ENCODE measurements around the gene PALLD. TPM values are rescaled to one million over a fixed set of nuclear protein-coding genes. Genes with fewer than 3 reads are reported as not detected.

Gene PALLD
- total RNA-seq, 1 experiment from 2014 or later = 6.5 TPM

DNA sequence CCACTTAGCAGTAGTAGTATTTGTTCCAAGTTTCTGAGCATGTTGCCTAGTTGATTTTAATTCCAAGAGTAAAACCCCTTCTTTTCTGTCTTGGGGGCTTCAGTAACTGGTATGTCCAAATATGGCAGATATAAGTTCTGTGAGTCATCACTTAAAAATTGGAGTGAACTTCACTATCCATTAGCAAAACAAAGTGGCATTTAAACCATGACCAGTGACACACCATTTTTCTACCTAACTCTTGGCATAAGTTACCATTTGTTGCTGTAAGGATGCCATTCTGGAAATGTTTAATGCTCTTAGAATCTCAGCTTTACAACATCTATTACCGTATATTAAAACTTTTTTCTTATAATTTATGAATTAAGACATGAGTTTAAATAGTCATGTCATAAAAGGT is 411.2 kb downstream of the PALLD start:
- no TSS peak for BruUV-seq (replicated peaks)
- H3K9me3 ChIP-seq (ENCODE audit: control insufficient read depth, insufficient read depth, low read depth, low read length) = no peaks in the 10 kb centered on the region
- no peaks in the 10 kb centered on the region for H3K4me1 ChIP-seq (ENCODE audit: control insufficient read depth, insufficient read depth, low read length)
- ATAC-seq (no peak), DNase-seq (ENCODE audit: low read depth, low spot score) (no peak)
- H3K27ac ChIP-seq (ENCODE audit: low read length) = no peak overlapping the region
- no peaks in the 10 kb centered on the region; the same call in 1 of the 2 replicates for H3K36me3 ChIP-seq (ENCODE audit: control insufficient read depth, insufficient read depth, low read length)
- H3K4me3 ChIP-seq (ENCODE audit: low read depth in 2 of 2, low read length in 2 of 2) = no peak overlapping the region
- intact Hi-C loops (cut with micrococcal nuclease; ENCODE audit: unreplicated experiment) = no loop called here
- H3K27me3 ChIP-seq (ENCODE audit: control insufficient read depth, insufficient read depth, low read length) = no peaks in the 10 kb centered on the region
- TF ChIP-seq POLR2AphosphoS5 (IDR thresholded peaks at IDR 0.05; ENCODE audit: low read depth, low read length) (no peak), TCF7L2 (IDR thresholded peaks at IDR 0.05; ENCODE audit: low read depth, low read length) (no peak), REST (IDR thresholded peaks at IDR 0.05; ENCODE audit: insufficient read depth in 1 of 2, low read depth in 2 of 2, low read length in 1 of 2) (no peak), SIN3A (IDR thresholded peaks at IDR 0.05; ENCODE audit: borderline replicate concordance, insufficient read depth, low read depth, low read length) (no peak)
- TF ChIP-seq, protein P1, sequence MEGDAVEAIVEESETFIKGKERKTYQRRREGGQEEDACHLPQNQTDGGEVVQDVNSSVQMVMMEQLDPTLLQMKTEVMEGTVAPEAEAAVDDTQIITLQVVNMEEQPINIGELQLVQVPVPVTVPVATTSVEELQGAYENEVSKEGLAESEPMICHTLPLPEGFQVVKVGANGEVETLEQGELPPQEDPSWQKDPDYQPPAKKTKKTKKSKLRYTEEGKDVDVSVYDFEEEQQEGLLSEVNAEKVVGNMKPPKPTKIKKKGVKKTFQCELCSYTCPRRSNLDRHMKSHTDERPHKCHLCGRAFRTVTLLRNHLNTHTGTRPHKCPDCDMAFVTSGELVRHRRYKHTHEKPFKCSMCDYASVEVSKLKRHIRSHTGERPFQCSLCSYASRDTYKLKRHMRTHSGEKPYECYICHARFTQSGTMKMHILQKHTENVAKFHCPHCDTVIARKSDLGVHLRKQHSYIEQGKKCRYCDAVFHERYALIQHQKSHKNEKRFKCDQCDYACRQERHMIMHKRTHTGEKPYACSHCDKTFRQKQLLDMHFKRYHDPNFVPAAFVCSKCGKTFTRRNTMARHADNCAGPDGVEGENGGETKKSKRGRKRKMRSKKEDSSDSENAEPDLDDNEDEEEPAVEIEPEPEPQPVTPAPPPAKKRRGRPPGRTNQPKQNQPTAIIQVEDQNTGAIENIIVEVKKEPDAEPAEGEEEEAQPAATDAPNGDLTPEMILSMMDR (IDR thresholded peaks at IDR 0.05) = no peak
- in situ Hi-C loops (cut with HindIII; ENCODE audit: low pct_unique_long_range_greater_than_20kb, low sequenced_read_pairs) = no loop called here
- ChIA-PET CTCF (no interaction called here), POLR2A (no interaction called here)

DNA sequence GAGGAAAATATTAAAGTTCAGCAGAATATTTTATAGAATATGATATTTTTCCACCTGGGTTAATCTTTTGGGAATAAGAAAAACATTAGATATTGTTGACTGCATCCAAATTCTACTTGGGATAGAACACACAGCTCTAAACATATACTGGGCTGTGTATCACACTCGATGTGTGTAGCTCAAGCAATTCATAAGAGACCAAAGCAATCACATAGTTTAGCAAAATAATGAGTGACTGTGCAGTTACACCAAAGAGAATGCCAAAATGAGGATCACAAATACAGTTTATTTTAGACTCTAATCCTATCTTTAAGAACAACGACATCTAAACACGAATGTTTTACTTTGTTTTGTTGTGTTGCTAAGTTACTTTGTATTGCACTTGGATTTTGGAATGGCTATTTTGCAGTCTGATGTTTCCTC is 412.0 kb downstream of the PALLD start:
- intact Hi-C loops (cut with micrococcal nuclease; ENCODE audit: unreplicated experiment) (no loop called here), in situ Hi-C loops (cut with HindIII; ENCODE audit: low pct_unique_long_range_greater_than_20kb, low sequenced_read_pairs) (no loop called here)
- H3K27me3 ChIP-seq (ENCODE audit: control insufficient read depth, insufficient read depth, low read length) = no peaks in the 10 kb centered on the region
- ATAC-seq (no peak), DNase-seq (ENCODE audit: low read depth, low spot score) (no peak)
- H3K36me3 ChIP-seq (ENCODE audit: control insufficient read depth, insufficient read depth, low read length) = no peaks in the 10 kb centered on the region; the same call in 1 of the 2 replicates
- H3K4me3 ChIP-seq (ENCODE audit: low read depth in 2 of 2, low read length in 2 of 2) = no peak overlapping the region
- no peak overlapping the region for H3K27ac ChIP-seq (ENCODE audit: low read length)
- no peaks in the 10 kb centered on the region for H3K9me3 ChIP-seq (ENCODE audit: control insufficient read depth, insufficient read depth, low read depth, low read length)
- no TSS peak for BruUV-seq (replicated peaks)
- ChIA-PET CTCF (no interaction called here), POLR2A (no interaction called here)
- TF ChIP-seq POLR2AphosphoS5 (IDR thresholded peaks at IDR 0.05; ENCODE audit: low read depth, low read length) = no peak
- TF ChIP-seq SIN3A (IDR thresholded peaks at IDR 0.05; ENCODE audit: borderline replicate concordance, insufficient read depth, low read depth, low read length) = no peak
- TF ChIP-seq TCF7L2 (IDR thresholded peaks at IDR 0.05; ENCODE audit: low read depth, low read length) = no peak
- TF ChIP-seq REST (IDR thresholded peaks at IDR 0.05; ENCODE audit: insufficient read depth in 1 of 2, low read depth in 2 of 2, low read length in 1 of 2) = no peak
- TF ChIP-seq, protein P1 (IDR thresholded peaks at IDR 0.05) = no peak
- no peaks in the 10 kb centered on the region for H3K4me1 ChIP-seq (ENCODE audit: control insufficient read depth, insufficient read depth, low read length)

Measured in Panc1 (cell line).